Activated CD8-positive, alpha-beta memory T cell treated with anti-CD3 and anti-CD28 coated beads, Interleukin-2, amount 50 U/mL, for 48 hours (primary cell): Measurements from ENCODE around the gene DSCAM.

ENCODE experiments used
- DNase-seq: peaks from one replicate; pipeline ENCODE4 v3.0.0-alpha.2; 2020

The DSCAM gene

DNA sequence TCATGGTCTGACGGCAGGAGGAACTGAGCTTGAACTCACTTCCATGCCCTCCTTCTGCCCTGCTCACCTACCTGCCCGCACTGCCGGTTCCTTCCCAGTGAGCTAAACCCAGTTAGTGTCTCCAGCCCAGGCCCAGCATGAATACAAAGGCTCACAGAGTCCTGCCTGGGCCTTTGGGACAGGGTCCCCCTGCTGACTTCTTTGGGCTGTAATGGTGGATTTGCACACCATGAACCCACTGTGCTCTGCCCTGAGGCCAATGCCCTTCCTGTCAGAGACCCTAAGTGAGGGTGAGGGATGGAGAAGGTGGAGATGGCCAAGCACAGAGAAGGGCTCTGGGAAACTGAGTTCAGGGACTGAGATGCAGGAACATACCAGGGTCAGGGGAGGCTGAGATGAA lies 826.3 kb downstream of the DSCAM start:
- DNase-seq, result no peak

DNA sequence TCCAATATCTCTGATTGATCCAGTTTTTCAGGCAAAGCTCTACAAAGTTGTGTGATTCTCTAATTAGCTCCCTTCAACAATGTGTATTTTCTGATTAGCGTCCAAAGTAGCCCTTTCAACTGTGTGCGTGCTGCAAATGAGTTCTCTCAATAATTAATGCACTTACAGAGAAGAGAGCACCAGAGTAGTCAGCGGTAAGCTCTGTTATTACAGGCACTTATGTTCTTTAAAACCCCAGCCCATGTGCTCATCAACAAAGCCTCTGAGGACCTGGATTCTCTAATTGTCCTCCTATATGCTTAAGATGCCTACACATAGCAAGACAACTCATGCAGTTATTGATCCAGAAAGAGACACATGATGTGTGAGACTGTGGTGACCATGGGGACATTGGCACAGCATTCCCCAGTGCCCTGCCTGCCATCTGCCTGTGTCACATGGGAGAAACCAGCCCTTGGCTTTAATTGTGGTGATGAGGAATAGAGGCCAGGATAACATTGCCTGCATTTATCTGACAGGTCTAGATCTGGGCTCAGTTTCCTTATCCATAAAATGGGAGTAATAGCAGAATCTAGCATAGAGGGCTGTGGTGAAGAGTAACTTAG lies 828.0 kb downstream of the DSCAM start:
- DNase-seq, result no peak

DNA sequence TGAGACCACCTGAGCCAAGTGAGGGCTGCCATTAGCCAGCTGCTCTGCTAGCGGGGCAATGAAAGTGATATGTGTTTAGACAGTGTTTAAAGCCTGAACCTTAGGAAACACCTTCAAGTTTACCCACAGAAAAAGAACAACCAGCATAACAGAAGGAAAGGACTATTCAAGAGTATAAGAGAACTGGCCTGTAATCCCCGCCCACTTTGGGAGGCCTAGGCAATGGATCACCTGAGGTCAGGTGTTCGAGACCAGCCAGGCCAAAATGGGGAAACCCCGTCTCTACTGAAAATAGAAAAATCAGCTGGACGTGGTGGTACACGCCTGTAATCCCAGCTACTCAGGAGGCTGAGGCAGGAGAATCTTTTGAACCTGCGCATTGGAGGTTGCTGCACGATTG lies 830.3 kb downstream of the DSCAM start:
- DNase-seq, result no peak

DNA sequence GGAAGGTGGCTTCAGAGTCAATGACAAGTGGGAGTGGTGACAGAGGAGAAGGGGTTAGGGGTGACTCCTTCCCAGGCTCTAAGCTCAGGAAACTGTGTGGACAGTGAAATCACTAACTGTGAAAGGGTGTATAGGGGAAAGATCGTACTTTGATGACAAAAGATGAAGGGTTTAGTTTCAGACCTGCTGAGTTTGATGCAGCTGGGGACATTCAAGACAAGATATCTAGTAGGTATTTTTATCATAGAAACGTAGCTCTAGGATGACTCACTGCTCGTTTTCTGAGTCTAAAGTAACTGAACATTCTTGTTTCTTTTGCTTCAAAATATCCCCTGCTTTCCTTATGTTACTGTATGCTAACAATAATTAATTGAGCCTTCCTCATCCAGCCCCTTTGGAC lies 830.7 kb downstream of the DSCAM start:
- DNase-seq, result no peak

DNA sequence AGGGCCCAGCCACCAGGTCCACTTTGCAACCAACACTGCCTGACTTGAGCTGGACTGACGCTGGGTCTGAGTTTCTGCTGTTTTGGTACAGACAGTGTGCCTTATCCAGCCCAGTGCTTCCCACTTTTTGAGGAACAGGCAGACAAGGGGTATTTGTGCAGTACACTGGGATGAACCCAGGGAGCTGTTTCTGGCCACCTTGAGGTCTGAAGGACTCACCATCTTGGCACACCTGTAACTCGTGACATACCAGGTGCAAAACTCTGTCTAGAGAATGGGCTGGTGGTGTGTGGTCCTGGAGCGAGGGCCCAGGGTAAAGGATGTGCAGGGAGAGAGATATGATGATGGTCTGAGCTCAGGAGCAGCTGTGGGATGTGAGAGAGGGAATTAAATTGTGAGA lies 831.1 kb downstream of the DSCAM start:
- DNase-seq, result no peak

DNA sequence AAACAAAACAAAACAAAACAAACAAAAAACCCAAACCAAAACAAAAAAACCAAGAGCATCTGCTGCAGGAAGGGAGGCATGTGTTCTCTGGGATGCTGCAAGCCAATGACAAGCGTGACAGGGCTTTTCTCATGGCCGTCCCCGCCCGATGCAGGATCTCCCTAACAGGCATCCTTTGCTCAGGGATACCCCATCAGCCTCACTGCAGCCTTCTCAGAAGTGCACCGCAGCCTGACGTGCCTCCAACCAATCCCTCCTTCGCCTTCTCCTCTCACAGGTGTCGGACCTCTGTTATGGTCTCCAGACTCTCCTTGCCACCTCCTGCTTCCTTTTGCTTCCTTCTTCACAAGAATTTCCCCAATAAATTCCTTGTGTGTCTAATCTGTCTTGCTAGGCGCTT lies 832.6 kb downstream of the DSCAM start:
- DNase-seq, result no peak

DNA sequence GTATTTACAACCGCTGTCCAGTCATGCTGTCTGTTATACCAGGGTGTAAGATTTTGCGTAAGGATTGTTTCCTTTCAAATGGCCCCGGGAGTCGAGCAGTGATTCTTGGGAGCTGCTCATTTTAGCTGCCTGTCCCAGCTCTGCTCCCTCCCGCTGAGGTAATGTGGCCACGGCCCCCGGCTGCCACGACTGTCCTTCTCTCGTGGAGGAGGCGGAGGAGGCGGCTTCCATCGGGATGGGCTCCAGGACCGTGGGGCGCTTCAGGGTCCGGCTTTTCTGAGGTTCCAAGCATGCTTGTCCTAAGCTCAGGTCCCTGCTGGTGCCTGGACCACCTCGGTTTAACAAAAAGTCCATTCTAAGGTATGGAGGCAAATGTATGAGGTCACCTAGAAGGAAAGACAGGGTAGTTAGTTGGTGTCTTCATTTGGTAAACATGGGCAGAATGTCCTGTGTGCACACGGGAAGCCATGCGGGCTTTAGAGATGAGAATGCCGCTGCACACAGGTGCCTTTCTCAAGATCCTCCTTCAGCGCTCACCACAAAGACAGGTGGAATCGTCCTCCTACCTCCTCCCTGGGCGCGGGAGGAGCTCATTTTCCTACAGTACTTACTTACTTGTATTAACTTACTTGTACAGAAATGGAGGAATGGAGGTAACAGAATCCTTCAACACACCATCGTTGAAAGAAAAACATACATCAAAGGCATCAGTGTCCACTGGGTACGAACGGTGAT lies 833.8 kb downstream of the DSCAM start:
- DNase-seq, result no peak

DNA sequence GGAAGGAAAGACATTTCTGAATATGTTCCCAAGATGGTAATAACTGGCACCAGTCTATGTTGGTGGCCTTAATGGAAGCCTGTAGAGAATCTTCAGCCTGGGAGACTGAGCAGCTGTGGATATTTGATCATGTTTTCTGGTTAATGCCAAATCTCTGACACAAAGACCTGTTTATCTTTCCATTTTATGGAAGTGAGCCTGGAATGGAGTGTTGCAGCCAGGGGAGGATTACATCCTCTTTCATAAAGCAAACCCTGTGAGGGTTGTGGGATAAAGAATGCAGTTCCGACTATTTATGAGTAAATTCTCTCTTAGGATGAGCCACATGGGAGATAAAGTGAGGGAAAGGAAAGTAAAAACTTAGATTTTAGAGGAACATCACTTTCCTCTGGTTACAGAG lies 835.6 kb downstream of the DSCAM start:
- DNase-seq, result no peak

DNA sequence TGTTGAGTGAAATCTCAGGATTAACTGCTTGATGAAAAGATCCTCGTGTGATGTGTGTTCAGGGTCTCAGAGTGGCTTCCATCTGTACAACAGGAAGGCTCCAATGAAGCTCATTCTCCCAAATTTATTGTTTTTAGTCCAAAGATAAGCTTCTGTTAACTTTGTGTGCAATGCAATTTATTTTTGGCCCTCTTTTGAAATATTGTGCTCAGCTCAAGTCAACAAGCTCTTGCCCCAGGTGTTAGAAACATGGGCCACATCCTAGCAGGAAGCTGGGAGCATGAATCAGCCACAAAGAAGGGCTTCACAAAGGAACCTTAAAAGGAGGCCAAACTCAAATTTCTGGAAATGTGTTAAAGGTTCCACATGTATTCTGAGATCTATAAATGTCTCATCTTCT lies 844.0 kb downstream of the DSCAM start:
- DNase-seq, result no peak

DNA sequence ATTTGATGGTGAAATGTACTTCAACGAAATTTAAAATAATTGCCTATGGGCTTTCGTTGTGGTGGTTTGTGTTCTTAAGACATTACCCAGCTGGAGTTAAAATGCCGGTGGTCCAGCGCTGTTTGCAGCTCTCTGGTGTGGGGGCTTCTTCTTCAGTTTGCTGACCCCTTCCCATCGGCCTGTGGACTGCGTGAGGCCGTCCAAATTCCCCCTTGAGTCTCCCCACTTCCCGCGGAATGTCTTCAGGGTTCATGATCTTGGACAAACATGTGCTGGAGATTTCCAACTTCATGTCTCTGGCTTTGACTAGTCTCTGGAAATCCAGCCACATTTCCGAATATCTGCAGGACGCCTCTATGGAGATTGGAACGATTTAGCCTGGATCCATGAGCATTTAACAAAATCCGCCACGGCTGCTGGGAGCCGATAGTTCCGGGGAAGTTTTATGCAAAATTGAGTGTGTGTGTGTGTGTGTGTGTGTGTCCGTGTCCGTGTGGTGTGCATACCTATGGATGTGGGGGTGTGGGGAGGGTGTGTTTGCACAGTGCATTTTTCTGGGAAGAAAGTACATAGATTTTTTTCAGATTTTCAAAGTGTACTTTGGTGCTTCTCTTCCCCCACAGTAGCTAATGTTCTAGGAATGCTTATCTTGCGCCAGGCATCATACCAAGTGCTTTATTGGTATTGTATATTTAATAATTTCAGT lies 862.5 kb downstream of the DSCAM start:
- DNase-seq, result no peak

DNA sequence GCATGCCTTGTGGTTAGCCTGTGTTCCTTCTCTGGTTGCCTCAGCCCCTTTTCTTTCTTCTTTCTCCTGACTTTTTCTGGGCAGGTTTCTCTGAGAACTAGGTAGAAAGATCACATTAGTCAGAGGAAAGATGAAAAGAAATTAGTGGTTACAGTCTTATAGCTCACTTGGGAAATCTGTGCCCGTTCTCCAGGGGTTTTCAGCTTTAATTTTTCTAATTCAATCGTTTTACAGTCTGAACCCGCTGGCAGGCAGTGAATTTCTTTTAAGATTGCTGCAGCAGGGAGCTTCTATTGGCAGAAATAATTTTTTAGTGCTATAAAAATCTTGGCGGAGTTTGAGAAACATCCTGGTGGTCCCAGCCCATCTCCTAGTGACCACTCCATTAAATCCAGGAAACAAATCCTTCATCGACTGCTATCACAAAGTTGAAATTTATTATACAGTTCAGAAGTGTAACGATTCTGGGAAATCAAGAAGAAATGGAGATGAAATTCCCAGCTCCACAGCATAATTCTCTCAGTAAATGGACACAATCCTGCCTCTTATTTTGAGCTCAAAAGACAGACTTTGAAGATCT lies 866.6 kb downstream of the DSCAM start:
- DNase-seq, result no peak

DNA sequence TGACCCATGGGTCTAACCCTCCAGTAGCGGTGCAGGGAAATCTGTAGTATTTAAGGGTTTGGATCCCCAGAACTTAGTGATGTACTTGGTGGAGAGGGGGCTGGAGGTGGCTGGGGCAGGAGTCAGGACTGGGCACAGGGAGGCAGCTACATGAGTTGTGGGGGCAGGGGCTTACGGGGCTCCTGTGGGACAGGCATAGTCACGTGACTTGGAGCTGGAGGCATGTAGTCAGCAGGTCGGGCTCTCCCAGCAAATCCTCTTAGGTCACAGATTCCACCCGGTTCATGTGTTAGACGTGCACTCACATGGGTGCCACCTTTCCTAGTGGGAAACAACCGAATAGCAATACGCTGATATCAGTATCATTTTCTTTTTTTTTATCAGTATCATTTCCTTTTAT lies 867.6 kb downstream of the DSCAM start:
- no peak for DNase-seq

DNA sequence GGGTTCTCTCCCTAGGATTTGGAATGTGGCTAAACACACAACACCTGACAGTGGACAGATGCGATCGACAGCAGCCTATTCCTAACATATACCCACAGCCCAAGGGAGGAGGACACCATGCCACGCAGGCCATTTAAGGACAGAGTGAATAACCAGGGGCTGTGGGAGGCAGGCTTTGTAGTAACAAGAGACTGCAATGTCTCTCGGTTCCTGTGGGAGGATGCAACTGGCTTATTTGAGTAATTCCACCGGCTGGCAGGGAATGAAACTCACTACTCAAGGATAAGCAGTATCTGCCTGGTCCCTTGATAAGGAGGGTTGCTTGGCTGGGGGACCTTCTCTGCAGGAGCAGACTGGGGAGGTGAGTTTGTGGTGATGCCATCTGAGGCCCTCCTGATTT lies 870.2 kb downstream of the DSCAM start:
- DNase-seq, result no peak

DNA sequence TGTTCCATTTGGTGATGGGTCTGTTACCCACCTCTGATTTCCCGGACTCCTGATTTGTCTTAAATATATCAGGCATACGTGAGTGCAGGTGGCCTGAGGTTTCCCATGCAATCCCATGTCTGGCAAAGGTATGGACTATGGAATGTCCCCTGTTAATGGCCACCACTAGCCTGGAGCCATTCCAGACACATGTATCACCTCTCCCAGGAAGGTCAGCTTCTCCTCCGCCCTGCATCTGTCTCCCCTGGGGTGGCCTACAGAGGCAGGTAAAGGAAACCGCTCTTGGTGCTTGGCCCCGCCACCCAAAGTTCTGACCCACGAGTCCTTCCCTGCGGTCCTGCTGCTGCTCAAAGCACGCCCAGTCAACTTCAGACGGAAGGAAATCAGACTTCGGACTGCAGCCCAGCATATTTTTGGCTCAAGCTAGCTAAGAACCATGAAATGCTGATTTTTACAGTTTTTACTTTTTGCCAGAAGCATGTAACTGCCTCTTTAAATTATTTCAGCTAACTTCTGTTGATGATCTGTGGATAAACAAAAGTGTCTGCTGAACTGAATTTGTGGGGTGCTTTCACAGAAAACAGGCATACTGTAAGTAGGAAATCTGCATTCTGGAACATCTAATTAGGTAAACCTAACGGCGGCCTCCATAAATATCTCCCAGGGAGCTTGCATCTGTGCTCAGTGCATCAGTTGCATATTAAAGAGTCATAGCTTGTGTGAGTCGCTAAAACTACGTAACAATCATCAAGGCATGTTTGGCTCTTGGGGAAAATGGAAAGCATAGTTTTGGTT lies 873.8 kb downstream of the DSCAM start:
- DNase-seq, result no peak

DNA sequence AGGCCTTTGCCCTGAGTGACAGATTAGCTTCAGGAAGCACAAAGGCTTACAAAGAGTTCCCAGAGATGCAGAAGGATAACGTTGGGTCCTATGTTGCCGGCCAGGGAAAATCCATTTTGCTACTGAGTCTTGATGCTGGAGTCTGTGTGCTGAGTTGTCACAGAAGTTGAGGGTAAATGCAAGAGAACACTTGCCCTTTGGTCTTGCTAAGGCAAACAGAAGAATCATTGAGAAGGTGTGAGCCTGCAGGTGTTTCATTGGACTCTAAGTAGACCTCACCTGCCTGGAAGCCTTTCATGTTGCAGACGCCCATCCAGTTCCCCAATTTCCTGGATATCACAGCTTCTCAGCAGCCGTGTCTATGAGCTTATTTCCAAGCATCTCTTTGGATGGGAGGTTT lies 874.5 kb downstream of the DSCAM start:
- no peak for DNase-seq

DNA sequence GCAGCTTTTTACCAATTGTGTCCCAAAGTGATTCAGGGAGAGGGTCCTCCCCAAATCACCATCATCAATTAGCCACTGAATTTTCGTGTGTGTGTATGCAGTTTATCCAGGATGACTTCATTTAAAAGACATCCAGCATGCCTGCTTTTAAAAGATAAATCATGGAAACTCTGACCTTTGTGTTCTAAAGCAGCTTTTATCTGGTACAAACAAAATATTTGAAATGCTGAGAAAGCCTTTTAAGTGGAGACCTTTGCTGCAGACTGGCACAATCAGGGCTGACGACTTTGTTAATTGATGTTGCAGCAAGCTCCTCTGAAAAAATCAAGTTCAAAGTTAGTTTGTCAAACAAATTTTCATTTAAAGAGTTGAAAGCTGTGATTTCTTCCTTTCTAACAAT lies 875.0 kb downstream of the DSCAM start:
- no peak for DNase-seq

DNA sequence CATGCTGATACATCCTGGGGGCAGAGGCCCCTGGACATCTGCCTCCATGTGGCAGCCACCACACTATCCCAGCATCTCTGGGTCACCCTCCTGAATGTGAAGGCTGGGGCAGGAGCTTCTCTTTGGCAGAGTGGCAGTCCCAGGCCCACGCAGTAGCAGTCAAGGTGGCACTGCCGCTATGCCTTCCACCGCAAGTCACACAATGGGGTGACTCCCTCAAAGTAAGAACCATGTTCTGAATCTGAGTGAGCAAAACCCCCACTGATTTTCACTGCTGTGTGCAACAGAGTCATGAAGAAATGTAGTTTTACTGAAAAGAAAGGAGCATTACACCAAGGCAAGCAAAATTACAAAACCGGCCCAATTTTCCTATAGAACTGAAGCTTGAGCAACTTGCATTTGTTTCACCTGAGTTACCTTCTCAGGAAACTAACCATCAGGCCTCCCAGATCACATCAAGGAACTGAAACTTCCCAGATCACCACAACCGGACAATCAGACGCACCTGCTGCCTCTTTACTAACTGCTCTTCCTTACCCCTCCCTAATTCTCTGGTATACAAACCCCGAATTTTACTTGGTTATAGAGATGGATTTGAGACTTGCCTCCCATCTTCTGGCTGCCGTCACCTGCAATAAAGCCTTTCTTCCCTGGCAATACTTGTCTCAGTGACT lies 877.1 kb downstream of the DSCAM start:
- DNase-seq, result no peak

DNA sequence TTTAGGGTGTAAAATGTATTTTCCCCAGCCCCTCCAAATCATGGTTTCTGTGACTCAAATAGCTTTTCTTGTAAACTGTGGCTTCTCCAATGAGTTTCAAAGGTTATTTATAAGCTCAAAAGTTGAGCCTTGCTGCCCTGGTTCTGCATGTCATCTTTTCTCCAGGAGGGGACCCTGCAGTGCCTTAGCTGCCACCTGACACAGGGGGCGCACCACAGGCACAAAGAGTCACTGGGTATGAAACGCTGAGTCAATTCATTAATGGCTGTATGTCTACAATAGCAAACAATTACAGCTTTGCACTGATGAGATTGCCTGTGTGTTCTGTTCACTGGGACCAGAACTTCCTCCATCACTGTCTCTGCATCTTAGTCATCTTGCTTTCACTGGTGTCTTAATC lies 878.9 kb downstream of the DSCAM start:
- no peak for DNase-seq

DNA sequence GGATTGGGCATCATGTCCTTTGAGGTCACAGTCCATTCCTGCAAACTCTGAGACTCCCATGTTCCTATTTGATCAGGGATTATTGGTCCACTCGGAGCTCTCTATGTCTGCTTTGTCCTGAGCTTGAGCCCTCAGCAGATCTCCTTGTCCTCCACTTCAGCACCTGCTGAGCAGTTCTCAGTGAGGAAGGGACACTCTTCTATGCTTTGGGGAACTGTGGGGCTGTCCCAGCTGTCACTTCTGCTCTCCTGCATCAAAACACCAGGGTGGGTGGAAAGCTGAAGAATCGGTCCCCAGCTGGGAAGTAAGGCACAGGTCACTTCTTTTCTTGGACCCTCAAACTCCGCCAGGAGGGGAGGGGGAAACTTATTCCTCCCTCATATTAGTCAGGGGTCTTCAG lies 880.2 kb downstream of the DSCAM start:
- DNase-seq, result no peak

DNA sequence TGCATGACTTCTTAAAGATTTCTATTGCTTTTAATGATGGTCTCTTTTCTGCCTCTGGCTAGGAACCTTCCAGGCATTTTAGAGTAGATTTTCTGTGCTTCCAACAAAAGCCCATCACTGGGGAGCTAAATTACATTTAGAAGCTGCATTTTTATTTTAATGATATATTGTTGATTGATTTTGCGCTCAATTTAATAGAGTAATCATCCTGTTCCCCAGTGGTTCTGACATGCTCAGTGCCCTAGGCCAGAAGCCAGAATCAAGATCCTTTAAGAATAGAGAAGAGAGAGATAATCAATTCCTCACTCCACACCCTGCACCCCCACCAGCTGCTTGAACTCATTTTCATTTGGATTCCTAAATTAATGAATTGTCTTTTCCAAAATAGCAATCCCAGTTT lies 881.9 kb downstream of the DSCAM start:
- no peak for DNase-seq

DNA sequence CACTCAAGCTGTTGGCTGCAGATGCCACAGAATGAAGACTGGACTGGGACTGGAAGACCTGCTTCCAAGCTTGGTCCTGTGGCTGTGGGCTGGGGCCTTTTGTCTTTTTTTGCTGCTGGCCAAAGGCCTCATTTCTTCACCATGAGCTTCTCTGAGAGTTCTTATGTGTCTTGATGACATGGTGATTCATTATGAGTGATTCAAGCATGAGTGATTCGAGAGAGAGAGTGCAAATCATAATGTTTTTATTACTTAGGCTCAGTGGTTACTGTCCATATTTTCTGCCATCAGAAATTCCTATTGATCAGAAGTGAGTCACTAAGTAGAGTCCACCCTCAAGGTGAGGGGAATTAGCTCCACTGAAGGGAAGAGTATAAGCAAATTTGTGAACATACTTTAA lies 885.7 kb downstream of the DSCAM start:
- no peak for DNase-seq
